Epithelial cell of esophagus (primary cell): ENCODE measurements around the gene ZNF766.

Experiments
- DNase-seq: peaks from one replicate; pipeline ENCODE4 v3.0.0; 2010; ENCODE audit warnings: low read depth
- H3K4me3 ChIP-seq: 2 replicates; pipeline ENCODE4 v1.5.1; 2011; ENCODE audit warnings: mild to moderate bottlenecking, low read length, control low read depth
- CTCF ChIP-seq: IDR thresholded peaks from 2 replicates; pipeline ENCODE4 v1.5.1; 2011; ENCODE audit warnings: low read depth, mild to moderate bottlenecking, low read length, control low read depth, inconsistent platforms; ENCODE audit not compliant: insufficient read depth; ENCODE audit errors: missing control alignments

Gene ZNF766

GRCh38 chr19:52227196-52227940 is 42.0 kb upstream of the ZNF766 start:
- no peak for TF ChIP-seq CTCF
- DNase-seq: no peak
- no peak overlapping the region for H3K4me3 ChIP-seq

- H3K4me3 ChIP-seq: no peak overlapping the region
- DNase-seq: no peak
- TF ChIP-seq CTCF: no peak
These were observed 41.4 kb upstream of the ZNF766 start for GRCh38 chr19:52227980-52228379.

GRCh38 chr19:52229524-52229923 is 39.9 kb upstream of the ZNF766 start:
- DNase-seq: no peak
- no peak for TF ChIP-seq CTCF
- H3K4me3 ChIP-seq: no peak overlapping the region

- DNase-seq: no peak
- no peak overlapping the region for H3K4me3 ChIP-seq
- no peak for TF ChIP-seq CTCF
These were observed 38.7 kb upstream of the ZNF766 start for GRCh38 chr19:52230685-52231084.

- no peak overlapping the region for H3K4me3 ChIP-seq
- DNase-seq: peak; percentile 54
- no peak for TF ChIP-seq CTCF
These were observed 38.1 kb upstream of the ZNF766 start for GRCh38 chr19:52231154-52231910.

- DNase-seq: no peak
- H3K4me3 ChIP-seq: no peak overlapping the region
- no peak for TF ChIP-seq CTCF
These were observed 35.0 kb upstream of the ZNF766 start for GRCh38 chr19:52234406-52234805.
